Gastroesophageal sphincter (tissue), 3 donors: ENCODE results near the gene LTBP1.

Experiments
- CTCF ChIP-seq, 4 experiments: fragments of 200-600 bp in 2 of 4; fragments of 450-650 bp in 2 of 4; sonication (generic) in 1 of 4; IDR thresholded peaks; one replicate each; pipeline ENCODE4 v1.5.1; 2017 to 2019; ENCODE audit warnings: antibody characterized with exemption in 4 of 4, mild to moderate bottlenecking in 2 of 4, moderate library complexity in 2 of 4
- POLR2A ChIP-seq, 2 donors: fragments of 450-650 bp; IDR thresholded peaks; one replicate each; pipeline ENCODE4 v1.6.1; 2017; ENCODE audit warnings: antibody characterized with exemption in 2 of 2, mild to moderate bottlenecking in 2 of 2, moderate library complexity in 1 of 2
- POLR2AphosphoS5 ChIP-seq: sonication (generic); formaldehyde crosslinking; IDR thresholded peaks from one replicate; pipeline ENCODE4 v1.6.1; 2017; ENCODE audit warnings: antibody characterized with exemption

DNA sequence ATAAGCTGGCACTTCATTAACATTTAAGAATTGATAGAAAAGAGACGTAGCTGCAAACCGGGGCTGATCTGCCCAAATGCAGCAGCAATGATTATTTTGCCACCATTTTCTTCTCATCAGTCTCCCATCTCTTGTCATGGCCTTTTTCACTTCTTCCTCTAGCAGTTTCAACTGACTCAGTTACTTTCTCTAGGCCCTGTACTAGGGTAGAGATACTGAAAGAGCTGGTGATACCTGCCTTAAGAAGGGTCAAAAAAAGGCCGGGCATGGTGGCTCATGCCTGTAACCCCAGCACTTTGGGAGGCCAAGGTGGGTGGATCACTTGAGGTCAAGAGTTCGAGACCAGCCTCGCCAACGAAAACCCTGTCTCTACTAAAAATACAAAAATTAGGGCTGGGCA is 127.4 kb downstream of the LTBP1 start:
- no peak for TF ChIP-seq CTCF (IDR thresholded peaks at IDR 0.05)
- TF ChIP-seq POLR2A (IDR thresholded peaks at IDR 0.05): no peak
- no peak for TF ChIP-seq POLR2AphosphoS5
